GM23338 (cell line): ENCODE results near the gene ATP5MC2. TPM values are rescaled to one million over a fixed set of nuclear protein-coding genes. Genes with fewer than 3 reads are reported as not detected.

Source experiments
- ATAC-seq: fragments of 200-7000 bp; cut with Tn5 transposase; 3 replicates; pipeline ENCODE4 v1.9.1; 2020
- DNase-seq: peaks from one replicate; pipeline ENCODE4 v3.0.0-alpha.2; 2015; ENCODE audit warnings: low spot score
- H2AFZ ChIP-seq: fragments of 200-600 bp; sonication (generic); 2 replicates; pipeline ENCODE4 v1.8.0; 2016; ENCODE audit warnings: antibody characterized with exemption, mild to moderate bottlenecking, moderate library complexity
- H3F3A ChIP-seq: fragments of 200-600 bp; sonication (generic); replicated peaks from 2 replicates; pipeline ENCODE4 v1.8.0; 2017; ENCODE audit warnings: antibody characterized with exemption, mixed run types, low read depth
- H3K27ac ChIP-seq: fragments of 200-600 bp; sonication (generic); 2 replicates; pipeline ENCODE4 v1.6.1; 2016; ENCODE audit warnings: low read depth
- H3K27me3 ChIP-seq: fragments of 200-600 bp; sonication (generic); 2 replicates; pipeline ENCODE4 v1.8.0; 2016; ENCODE audit warnings: mild to moderate bottlenecking, mixed run types, moderate library complexity; ENCODE audit not compliant: insufficient read depth
- H3K36me3 ChIP-seq: fragments of 200-600 bp; sonication (generic); 2 replicates; pipeline ENCODE4 v1.8.0; 2016; ENCODE audit warnings: mild to moderate bottlenecking; ENCODE audit not compliant: insufficient read depth
- H3K4me1 ChIP-seq: fragments of 200-600 bp; sonication (generic); 2 replicates; pipeline ENCODE4 v1.8.0; 2016; ENCODE audit warnings: mild to moderate bottlenecking, moderate library complexity; ENCODE audit not compliant: insufficient read depth
- H3K4me2 ChIP-seq: fragments of 200-600 bp; sonication (generic); 2 replicates; pipeline ENCODE4 v1.7.1; 2017; ENCODE audit warnings: mixed run types
- H3K4me3 ChIP-seq: fragments of 200-600 bp; sonication (generic); 2 replicates; pipeline ENCODE4 v1.6.1; 2016; ENCODE audit warnings: mixed run types
- H3K79me2 ChIP-seq: fragments of 200-600 bp; sonication (generic); replicated peaks from 2 replicates; pipeline ENCODE4 v1.8.0; 2017; ENCODE audit warnings: mild to moderate bottlenecking; ENCODE audit not compliant: insufficient read depth
- H3K9me2 ChIP-seq: fragments of 200-600 bp; sonication (generic); 2 replicates; pipeline ENCODE4 v1.8.0; 2017; ENCODE audit not compliant: insufficient read depth
- H4K20me1 ChIP-seq: fragments of 200-600 bp; sonication (generic); replicated peaks from 2 replicates; pipeline ENCODE4 v1.8.0; 2017; ENCODE audit warnings: mild to moderate bottlenecking; ENCODE audit not compliant: insufficient read depth
- H3K27ac Mint-ChIP-seq: 2 replicates; pipeline ENCODE4 v1.8.0; 2020; ENCODE audit warnings: inconsistent platforms, mild to moderate bottlenecking, moderate library complexity, mixed read lengths
- H3K27me3 Mint-ChIP-seq: 3 replicates; pipeline ENCODE4 v1.8.0; 2022; ENCODE audit warnings: low read depth, mild to moderate bottlenecking, moderate library complexity, mixed read lengths, inconsistent platforms; ENCODE audit not compliant: insufficient read depth, poor library complexity
- H3K36me3 Mint-ChIP-seq: 3 replicates; pipeline ENCODE4 v1.8.0; 2021; ENCODE audit warnings: low read depth, mild to moderate bottlenecking, inconsistent platforms, moderate library complexity, mixed read lengths
- H3K4me1 Mint-ChIP-seq: 3 replicates; pipeline ENCODE4 v1.8.0; 2020; ENCODE audit warnings: mild to moderate bottlenecking, inconsistent platforms, mixed read lengths
- H3K4me3 Mint-ChIP-seq: 3 replicates; pipeline ENCODE4 v1.8.0; 2021; ENCODE audit warnings: moderate library complexity, mild to moderate bottlenecking, inconsistent platforms, mixed read lengths
- H3K9me3 Mint-ChIP-seq: 3 replicates; pipeline ENCODE4 v1.8.0; 2020; ENCODE audit warnings: moderate library complexity, mild to moderate bottlenecking, inconsistent platforms, mixed read lengths
- CREB1 ChIP-seq: fragments of 250-450 bp; sonication (Bioruptor Pico); IDR thresholded peaks from 2 replicates; pipeline ENCODE4 v1.5.0; 2020; ENCODE audit warnings: low read depth, mild to moderate bottlenecking, moderate library complexity
- EZH2 ChIP-seq: fragments of 200-600 bp; sonication (generic); IDR thresholded peaks from one replicate; pipeline ENCODE4 v1.8.0; 2017; ENCODE audit warnings: antibody characterized with exemption, mild to moderate bottlenecking, low read depth; ENCODE audit not compliant: unreplicated experiment
- JUNB ChIP-seq: IDR thresholded peaks from one replicate; pipeline ENCODE4 v1.6.1; 2016; ENCODE audit warnings: antibody characterized with exemption; ENCODE audit not compliant: unreplicated experiment
- POLR2AphosphoS5 ChIP-seq: IDR thresholded peaks from 2 replicates; pipeline ENCODE4 v1.6.1; 2016; ENCODE audit warnings: antibody characterized with exemption, low read depth
- STAT1 ChIP-seq: IDR thresholded peaks from one replicate; pipeline ENCODE4 v1.6.1; 2016; ENCODE audit warnings: antibody characterized with exemption; ENCODE audit not compliant: unreplicated experiment
- ZNF331 ChIP-seq: fragments of 250-450 bp; sonication (Bioruptor Pico); IDR thresholded peaks from 2 replicates; pipeline ENCODE4 v1.5.0; 2020; ENCODE audit warnings: low read depth, mild to moderate bottlenecking, moderate library complexity
- polyA plus RNA-seq: library from polyadenylated mRNA; unstranded; fragments of >200 nt; fragmentation: Nextera tagmentation; extraction: Ambion mirVana; gene quantifications from 2 replicates; pipeline ENCODE4 v1.2.1, GENCODE V29; 2016
- total RNA-seq: library from RNA; depleted of rRNA; stranded (reverse); fragments of >200 nt; shearing (Covaris generic); gene quantifications from 2 replicates; pipeline ENCODE4 v1.2.3, GENCODE V29; 2014
- TF ChIP-seq, protein P1 (sequence below): fragments of 250-450 bp; sonication (Bioruptor Pico); IDR thresholded peaks from 2 replicates; pipeline ENCODE4 v1.5.0; 2020; ENCODE audit warnings: mild to moderate bottlenecking, moderate library complexity

The ATP5MC2 gene
- total and polyA plus RNA-seq, 2 experiments from 2014 or later, result 362 to 821 TPM

DNA sequence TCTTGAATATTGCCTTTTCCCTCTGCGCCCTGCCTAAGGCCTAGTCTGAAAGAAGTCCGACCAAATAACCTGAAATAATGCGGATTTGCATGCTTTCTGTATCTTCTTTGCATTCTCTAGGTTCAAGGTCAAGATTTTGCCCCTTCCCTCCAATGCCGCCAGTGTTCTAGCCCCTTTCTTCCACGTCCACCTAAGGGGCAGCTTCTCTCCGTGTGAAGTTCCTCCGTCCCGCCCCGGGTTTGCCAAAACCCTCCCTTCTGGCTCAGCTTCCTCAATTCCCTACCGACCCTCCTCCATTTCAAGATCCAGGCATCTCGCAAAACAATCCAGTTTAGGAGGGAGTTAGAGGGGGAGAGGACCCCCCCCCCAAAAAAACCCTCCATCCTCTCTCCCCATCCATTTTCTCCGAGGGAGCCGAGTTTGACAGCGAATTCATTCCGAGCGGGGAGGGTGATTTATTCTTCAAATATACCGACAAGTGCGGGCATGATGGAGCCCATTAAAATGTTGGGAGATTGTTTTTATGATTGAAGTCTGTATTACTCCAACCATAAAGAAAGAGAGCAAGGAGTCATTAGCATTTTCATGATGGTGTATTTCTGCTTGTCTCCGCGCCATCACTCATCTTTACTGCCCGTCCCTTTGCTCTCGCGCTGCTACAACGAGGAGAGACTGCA, 20.9 kb upstream of the ATP5MC2 start:
- H3K27ac ChIP-seq, result no peak overlapping the region
- H3F3A ChIP-seq, result 0 out of 2 replicates have a peak, but pooled peaks cover 3% of the 10 kb centered on the region
- H3K79me2 ChIP-seq, result no peaks in the 10 kb centered on the region
- H3K27me3 Mint-ChIP-seq, result peaks cover 49% of the 10 kb centered on the region
- peak overlapping the region; percentile 73 for H3K4me2 ChIP-seq
- H3K4me1 ChIP-seq, result peaks cover 18% of the 10 kb centered on the region
- H3K27ac Mint-ChIP-seq, result peak overlapping the region; percentile 46; the same call in 1 of the 2 replicates
- no peaks in the 10 kb centered on the region for H3K9me3 Mint-ChIP-seq
- no peaks in the 10 kb centered on the region; the same call in 2 of the 3 replicates for H3K36me3 Mint-ChIP-seq
- peaks cover 85% of the 10 kb centered on the region for H3K27me3 ChIP-seq
- DNase-seq (peak; percentile 25), ATAC-seq (peak; percentile 2; the same call in 2 of the 3 replicates)
- peak overlapping the region; percentile 72 for H3K4me3 Mint-ChIP-seq
- peak overlapping the region; percentile 47 for H3K4me3 ChIP-seq
- TF ChIP-seq EZH2, result peak; percentile 66
- no peak for TF ChIP-seq JUNB
- peaks cover 31% of the 10 kb centered on the region for H3K4me1 Mint-ChIP-seq
- H3K9me2 ChIP-seq, result no peaks in the 10 kb centered on the region
- peak overlapping the region; percentile 48 for H2AFZ ChIP-seq
- H3K36me3 ChIP-seq, result no peaks in the 10 kb centered on the region
- no peaks in the 10 kb centered on the region for H4K20me1 ChIP-seq

DNA sequence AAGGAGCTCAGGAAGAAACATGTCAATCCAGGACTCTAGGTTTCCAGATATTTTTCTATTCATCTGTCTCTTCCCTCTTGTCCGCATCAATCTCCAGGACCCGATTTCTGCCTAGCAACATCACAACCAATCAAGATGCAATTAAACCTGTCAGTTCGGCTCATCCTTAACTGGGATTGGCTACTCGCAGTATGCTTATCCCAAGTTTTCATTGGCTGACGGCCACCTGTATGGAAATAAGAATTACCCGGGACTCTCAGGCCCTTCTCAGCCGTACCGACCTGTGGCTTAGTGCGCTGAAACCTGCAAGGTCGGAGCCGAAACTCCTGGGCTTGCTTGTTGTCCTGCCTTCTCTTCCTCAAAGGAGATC, 20.4 kb upstream of the ATP5MC2 start:
- H3K27me3 ChIP-seq, result peaks cover 82% of the 10 kb centered on the region
- H4K20me1 ChIP-seq, result no peaks in the 10 kb centered on the region
- H3K9me2 ChIP-seq, result no peaks in the 10 kb centered on the region
- peak overlapping the region; percentile 62 for H3K4me3 ChIP-seq
- TF ChIP-seq CREB1 (CRISPR knock-in tag) (no peak), POLR2AphosphoS5 (peak; percentile 74)
- Mint-ChIP-seq H3K4me3 (peak overlapping the region; percentile 72), H3K4me1 (peaks cover 31% of the 10 kb centered on the region), H3K9me3 (no peaks in the 10 kb centered on the region), H3K27me3 (peaks cover 49% of the 10 kb centered on the region), H3K27ac (peak overlapping the region; percentile 46; the same call in 1 of the 2 replicates), H3K36me3 (no peaks in the 10 kb centered on the region; the same call in 2 of the 3 replicates)
- no peaks in the 10 kb centered on the region for H3K79me2 ChIP-seq
- no peak overlapping the region for H3K27ac ChIP-seq
- peak; percentile 98 for DNase-seq
- H3K4me2 ChIP-seq, result peak overlapping the region; percentile 91
- H2AFZ ChIP-seq, result no peak overlapping the region
- H3K4me1 ChIP-seq, result peaks cover 18% of the 10 kb centered on the region
- no peaks in the 10 kb centered on the region for H3K36me3 ChIP-seq
- H3F3A ChIP-seq, result 0 out of 2 replicates have a peak, but pooled peaks cover 3% of the 10 kb centered on the region
- peak; percentile 95 for ATAC-seq

DNA sequence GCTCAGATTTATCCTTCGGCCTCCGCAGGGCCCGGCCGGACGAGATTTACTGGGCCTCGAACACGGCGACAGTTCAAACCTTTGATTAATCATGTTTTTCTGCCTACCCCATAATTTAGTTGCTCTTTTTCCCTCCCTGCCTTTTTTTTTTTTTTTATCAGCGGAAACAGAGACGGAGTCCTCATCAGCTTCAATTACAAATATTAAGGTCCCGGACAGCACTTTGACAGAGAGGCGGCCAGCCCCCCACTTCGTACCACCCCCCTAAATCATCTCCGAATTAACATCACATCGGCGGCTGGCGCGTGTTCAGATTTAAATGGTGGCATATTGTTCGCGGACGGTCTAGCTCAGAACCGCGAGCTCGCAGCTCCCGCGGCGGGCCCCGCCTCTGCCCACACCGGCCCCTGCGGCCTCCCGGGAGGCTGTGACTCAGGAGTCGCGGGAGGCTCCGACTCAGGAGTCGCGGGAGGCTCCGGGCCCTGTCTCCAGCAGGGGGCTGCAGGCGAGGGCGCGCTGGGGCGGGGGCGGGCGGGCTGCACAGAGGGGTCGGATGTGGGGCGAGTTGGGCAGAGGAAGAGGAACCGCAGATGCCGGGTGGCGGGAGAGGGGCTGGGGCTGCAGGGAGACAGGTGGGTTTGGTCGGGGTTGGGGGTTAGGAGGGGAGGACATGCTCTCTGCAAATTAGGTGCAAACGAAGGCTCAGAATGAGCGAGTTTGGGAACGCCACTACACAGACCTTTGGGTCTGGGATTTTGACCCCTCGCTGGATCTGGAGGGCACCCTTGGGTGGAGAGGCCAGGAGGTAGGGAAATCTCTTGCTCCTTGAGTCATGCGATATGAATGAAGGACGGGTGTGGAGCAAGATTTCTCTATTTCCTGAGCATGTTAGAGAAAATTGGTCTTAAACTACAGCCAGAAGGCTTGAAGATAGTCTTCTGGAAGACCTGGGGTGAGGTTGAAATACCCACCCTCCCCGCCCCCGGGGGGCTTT, 19.6 kb upstream of the ATP5MC2 start:
- Histone ChIP-seq H2AFZ (peak overlapping the region; percentile 98), H3K36me3 (no peaks in the 10 kb centered on the region), H3K27ac (no peak overlapping the region), H4K20me1 (no peaks in the 10 kb centered on the region), H3K4me3 (peak overlapping the region; percentile 62), H3K4me2 (peak overlapping the region; percentile 91), H3K4me1 (peaks cover 18% of the 10 kb centered on the region), H3K79me2 (no peaks in the 10 kb centered on the region), H3K27me3 (peaks cover 74% of the 10 kb centered on the region), H3K9me2 (no peaks in the 10 kb centered on the region), H3F3A (0 out of 2 replicates have a peak, but pooled peaks cover 3% of the 10 kb centered on the region)
- Mint-ChIP-seq H3K36me3 (no peaks in the 10 kb centered on the region; the same call in 2 of the 3 replicates), H3K4me3 (peak overlapping the region; percentile 74), H3K9me3 (no peaks in the 10 kb centered on the region), H3K27ac (no peak overlapping the region), H3K27me3 (peaks cover 49% of the 10 kb centered on the region), H3K4me1 (peaks cover 31% of the 10 kb centered on the region)
- peak; percentile 70 for DNase-seq
- peak; percentile 55 for ATAC-seq
- no peak for TF ChIP-seq STAT1
- TF ChIP-seq, protein P1, sequence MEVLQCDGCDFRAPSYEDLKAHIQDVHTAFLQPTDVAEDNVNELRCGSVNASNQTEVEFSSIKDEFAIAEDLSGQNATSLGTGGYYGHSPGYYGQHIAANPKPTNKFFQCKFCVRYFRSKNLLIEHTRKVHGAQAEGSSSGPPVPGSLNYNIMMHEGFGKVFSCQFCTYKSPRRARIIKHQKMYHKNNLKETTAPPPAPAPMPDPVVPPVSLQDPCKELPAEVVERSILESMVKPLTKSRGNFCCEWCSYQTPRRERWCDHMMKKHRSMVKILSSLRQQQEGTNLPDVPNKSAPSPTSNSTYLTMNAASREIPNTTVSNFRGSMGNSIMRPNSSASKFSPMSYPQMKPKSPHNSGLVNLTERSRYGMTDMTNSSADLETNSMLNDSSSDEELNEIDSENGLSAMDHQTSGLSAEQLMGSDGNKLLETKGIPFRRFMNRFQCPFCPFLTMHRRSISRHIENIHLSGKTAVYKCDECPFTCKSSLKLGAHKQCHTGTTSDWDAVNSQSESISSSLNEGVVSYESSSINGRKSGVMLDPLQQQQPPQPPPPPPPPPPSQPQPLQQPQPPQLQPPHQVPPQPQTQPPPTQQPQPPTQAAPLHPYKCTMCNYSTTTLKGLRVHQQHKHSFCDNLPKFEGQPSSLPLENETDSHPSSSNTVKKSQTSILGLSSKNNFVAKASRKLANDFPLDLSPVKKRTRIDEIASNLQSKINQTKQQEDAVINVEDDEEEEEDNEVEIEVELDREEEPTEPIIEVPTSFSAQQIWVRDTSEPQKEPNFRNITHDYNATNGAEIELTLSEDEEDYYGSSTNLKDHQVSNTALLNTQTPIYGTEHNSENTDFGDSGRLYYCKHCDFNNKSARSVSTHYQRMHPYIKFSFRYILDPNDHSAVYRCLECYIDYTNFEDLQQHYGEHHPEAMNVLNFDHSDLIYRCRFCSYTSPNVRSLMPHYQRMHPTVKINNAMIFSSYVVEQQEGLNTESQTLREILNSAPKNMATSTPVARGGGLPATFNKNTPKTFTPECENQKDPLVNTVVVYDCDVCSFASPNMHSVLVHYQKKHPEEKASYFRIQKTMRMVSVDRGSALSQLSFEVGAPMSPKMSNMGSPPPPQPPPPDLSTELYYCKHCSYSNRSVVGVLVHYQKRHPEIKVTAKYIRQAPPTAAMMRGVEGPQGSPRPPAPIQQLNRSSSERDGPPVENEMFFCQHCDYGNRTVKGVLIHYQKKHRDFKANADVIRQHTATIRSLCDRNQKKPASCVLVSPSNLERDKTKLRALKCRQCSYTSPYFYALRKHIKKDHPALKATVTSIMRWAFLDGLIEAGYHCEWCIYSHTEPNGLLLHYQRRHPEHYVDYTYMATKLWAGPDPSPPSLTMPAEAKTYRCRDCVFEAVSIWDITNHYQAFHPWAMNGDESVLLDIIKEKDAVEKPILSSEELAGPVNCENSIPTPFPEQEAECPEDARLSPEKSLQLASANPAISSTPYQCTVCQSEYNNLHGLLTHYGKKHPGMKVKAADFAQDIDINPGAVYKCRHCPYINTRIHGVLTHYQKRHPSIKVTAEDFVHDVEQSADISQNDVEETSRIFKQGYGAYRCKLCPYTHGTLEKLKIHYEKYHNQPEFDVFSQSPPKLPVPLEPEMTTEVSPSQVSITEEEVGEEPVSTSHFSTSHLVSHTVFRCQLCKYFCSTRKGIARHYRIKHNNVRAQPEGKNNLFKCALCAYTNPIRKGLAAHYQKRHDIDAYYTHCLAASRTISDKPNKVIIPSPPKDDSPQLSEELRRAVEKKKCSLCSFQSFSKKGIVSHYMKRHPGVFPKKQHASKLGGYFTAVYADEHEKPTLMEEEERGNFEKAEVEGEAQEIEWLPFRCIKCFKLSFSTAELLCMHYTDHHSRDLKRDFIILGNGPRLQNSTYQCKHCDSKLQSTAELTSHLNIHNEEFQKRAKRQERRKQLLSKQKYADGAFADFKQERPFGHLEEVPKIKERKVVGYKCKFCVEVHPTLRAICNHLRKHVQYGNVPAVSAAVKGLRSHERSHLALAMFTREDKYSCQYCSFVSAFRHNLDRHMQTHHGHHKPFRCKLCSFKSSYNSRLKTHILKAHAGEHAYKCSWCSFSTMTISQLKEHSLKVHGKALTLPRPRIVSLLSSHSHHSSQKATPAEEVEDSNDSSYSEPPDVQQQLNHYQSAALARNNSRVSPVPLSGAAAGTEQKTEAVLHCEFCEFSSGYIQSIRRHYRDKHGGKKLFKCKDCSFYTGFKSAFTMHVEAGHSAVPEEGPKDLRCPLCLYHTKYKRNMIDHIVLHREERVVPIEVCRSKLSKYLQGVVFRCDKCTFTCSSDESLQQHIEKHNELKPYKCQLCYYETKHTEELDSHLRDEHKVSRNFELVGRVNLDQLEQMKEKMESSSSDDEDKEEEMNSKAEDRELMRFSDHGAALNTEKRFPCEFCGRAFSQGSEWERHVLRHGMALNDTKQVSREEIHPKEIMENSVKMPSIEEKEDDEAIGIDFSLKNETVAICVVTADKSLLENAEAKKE (CRISPR knock-in tag), result no peak
- no peak for TF ChIP-seq ZNF331
